HCT116 (cell line): ENCODE data around the gene MYH15. TPM values are rescaled to one million over a fixed set of nuclear protein-coding genes. Genes with fewer than 3 reads are reported as not detected.

Experiments
- ATAC-seq: fragments of 200-7000 bp; cut with Tn5 transposase; 2 replicates; pipeline ENCODE4 v1.9.1; 2020; ENCODE audit warnings: mild to moderate bottlenecking, moderate library complexity
- BruUV-seq: library from RNA; stranded (reverse); fragments of 400-500 nt; replicated peaks from 2 replicates; lab custom pipeline; 2021; lab: Mats Ljungman, UMichigan
- CTCF ChIA-PET: fragments of 300-600 bp; sonication (Branson Sonifier 250); formaldehyde crosslinking; loops from one replicate; lab custom pipeline; 2021; ENCODE audit warnings: antibody characterized with exemption; lab: Charles Lee
- POLR2A ChIA-PET: fragments of 300-600, 350-600 bp; sonication (Branson Sonifier 250); formaldehyde crosslinking; loops from one replicate; lab custom pipeline; 2021; ENCODE audit warnings: antibody characterized with exemption; lab: Charles Lee
- RAD21 ChIA-PET, 2 experiments: fragments of 300-600 bp; sonication (Branson Sonifier 250); formaldehyde crosslinking; loops; one replicate each; lab custom pipeline; 2023; ENCODE audit warnings: low total read pairs in 2 of 2; ENCODE audit not compliant: uncharacterized antibody in 2 of 2, unreplicated experiment in 2 of 2, low non-redundant PET in 1 of 2; lab: Charles Lee
- DNase-seq: peaks from one replicate; pipeline ENCODE4 v3.0.0-alpha.2; 2010; ENCODE audit warnings: low read depth, low spot score
- H2AFZ ChIP-seq: fragments of 200-600 bp; shearing (Covaris generic), sonication (generic); 2 replicates; pipeline ENCODE4 v1.6.1; 2017; ENCODE audit warnings: low read depth, mixed run types, mixed read lengths, antibody characterized with exemption, low read length; ENCODE audit not compliant: poor library complexity, severe bottlenecking
- H3K27ac ChIP-seq: 2 replicates; pipeline ENCODE4 v1.5.1; 2012; ENCODE audit warnings: low read depth, low read length
- H3K27me3 ChIP-seq: fragments of 200-600 bp; sonication (generic); 2 replicates; pipeline ENCODE4 v1.6.1; 2016; ENCODE audit warnings: mixed run types, low read length, mixed read lengths; ENCODE audit not compliant: insufficient read depth
- H3K36me3 ChIP-seq, 2 experiments: fragments of 200-500 bp in 1 of 2; fragments of 200-600 bp in 1 of 2; sonication (Bioruptor generic) in 1 of 2; sonication (generic) in 1 of 2; 2 replicates each; pipeline versions ENCODE4 v1.5.1 to v1.6.1; 2014 to 2016; ENCODE audit warnings: low read length in 2 of 2, inconsistent platforms in 1 of 2, mixed read lengths in 1 of 2, mixed run types in 1 of 2; ENCODE audit not compliant: insufficient read depth in 2 of 2, control insufficient read depth in 1 of 2
- H3K4me1 ChIP-seq, 2 experiments: fragments of 200-600 bp in 1 of 2; sonication (generic) in 1 of 2; 2 replicates each; pipeline versions ENCODE4 v1.5.1 to v1.6.1; 2012 to 2017; ENCODE audit warnings: low read length in 2 of 2, inconsistent platforms in 1 of 2, mild to moderate bottlenecking in 1 of 2, mixed read lengths in 1 of 2, mixed run types in 1 of 2, moderate library complexity in 1 of 2; ENCODE audit not compliant: insufficient read depth in 2 of 2, control insufficient read depth in 1 of 2
- H3K4me2 ChIP-seq: fragments of 200-600 bp; sonication (generic); 2 replicates; pipeline ENCODE4 v1.6.1; 2017; ENCODE audit warnings: mixed run types, low read length, mixed read lengths
- H3K4me3 ChIP-seq, 2 experiments: fragments of 200-600 bp in 1 of 2; sonication (generic) in 1 of 2; replicated peaks in 1 of 2; 2 replicates each; pipeline ENCODE4 v1.5.1; 2011 to 2016; ENCODE audit warnings: low read length in 2 of 2, control low read depth in 1 of 2, low read depth in 1 of 2, mild to moderate bottlenecking in 1 of 2, mixed read lengths in 1 of 2, mixed run types in 1 of 2
- H3K79me2 ChIP-seq: fragments of 200-600 bp; sonication (generic); 2 replicates; pipeline ENCODE4 v1.6.1; 2017; ENCODE audit warnings: mild to moderate bottlenecking, mixed run types, low read length, moderate library complexity, mixed read lengths; ENCODE audit not compliant: insufficient read depth
- H3K9ac ChIP-seq: fragments of 200-600 bp; sonication (generic); 2 replicates; pipeline ENCODE4 v1.6.1; 2016; ENCODE audit warnings: low read length, mixed read lengths
- H3K9me2 ChIP-seq: fragments of 200-600 bp; sonication (generic), shearing (Covaris generic); 2 replicates; pipeline ENCODE4 v1.6.1; 2017; ENCODE audit warnings: mixed run types, mild to moderate bottlenecking, moderate library complexity; ENCODE audit not compliant: insufficient read depth
- H3K9me3 ChIP-seq, 2 experiments: fragments of 200-500 bp in 1 of 2; fragments of 200-600 bp in 1 of 2; sonication (Bioruptor generic) in 1 of 2; sonication (generic) in 1 of 2; 2 replicates each; pipeline ENCODE4 v1.6.1; 2014 to 2017; ENCODE audit warnings: low read length in 2 of 2, mixed read lengths in 2 of 2, inconsistent platforms in 1 of 2, low read depth in 1 of 2, mild to moderate bottlenecking in 1 of 2, mixed run types in 1 of 2, moderate library complexity in 1 of 2; ENCODE audit not compliant: control insufficient read depth in 1 of 2, insufficient read depth in 1 of 2
- H4K20me1 ChIP-seq: fragments of 200-600 bp; sonication (generic), shearing (Covaris generic); 2 replicates; pipeline ENCODE4 v1.6.1; 2017; ENCODE audit warnings: mixed run types, mild to moderate bottlenecking, moderate library complexity; ENCODE audit not compliant: insufficient read depth
- CEBPB ChIP-seq: IDR thresholded peaks from 2 replicates; pipeline ENCODE4 v1.6.1; 2012; ENCODE audit warnings: low read depth
- ELF1 ChIP-seq: IDR thresholded peaks from 2 replicates; pipeline ENCODE4 v1.6.1; 2012; ENCODE audit warnings: low read depth, borderline replicate concordance
- EZH2 ChIP-seq: fragments of 200-600 bp; sonication (generic); IDR thresholded peaks from 2 replicates; pipeline ENCODE4 v1.6.1; 2017; ENCODE audit warnings: antibody characterized with exemption, mixed run types
- EZH2phosphoT487 ChIP-seq: fragments of 200-600 bp; IDR thresholded peaks from 2 replicates; pipeline ENCODE4 v1.6.1; 2018; ENCODE audit warnings: antibody characterized with exemption, borderline replicate concordance
- FOSL1 ChIP-seq: IDR thresholded peaks from 2 replicates; pipeline ENCODE4 v1.6.1; 2012; ENCODE audit warnings: low read depth
- REST ChIP-seq: IDR thresholded peaks from 2 replicates; pipeline ENCODE4 v1.6.1; 2012; ENCODE audit warnings: low read depth
- SIN3A ChIP-seq: IDR thresholded peaks from 2 replicates; pipeline ENCODE4 v1.6.1; 2012; ENCODE audit warnings: low read depth
- TCF7L2 ChIP-seq: IDR thresholded peaks from 2 replicates; pipeline ENCODE4 v1.7.0; 2011; ENCODE audit warnings: borderline replicate concordance, inconsistent platforms; ENCODE audit not compliant: insufficient read depth, insufficient read length; ENCODE audit errors: extremely low read depth
- YY1 ChIP-seq: IDR thresholded peaks from 2 replicates; pipeline ENCODE4 v1.6.1; 2011; ENCODE audit warnings: low read length, low read depth, moderate library complexity, mild to moderate bottlenecking; ENCODE audit not compliant: insufficient replicate concordance; ENCODE audit errors: extremely low read depth
- ZBTB33 ChIP-seq: IDR thresholded peaks from 2 replicates; pipeline ENCODE4 v1.6.1; 2011; ENCODE audit warnings: mild to moderate bottlenecking, low read length, moderate library complexity; ENCODE audit not compliant: insufficient replicate concordance; ENCODE audit errors: extremely low read depth
- ZFX ChIP-seq: fragments of 450-650 bp; IDR thresholded peaks from 2 replicates; pipeline ENCODE4 v1.6.1; 2017
- ZNF274 ChIP-seq: fragments of 200-500 bp; sonication (Bioruptor generic); IDR thresholded peaks from 2 replicates; pipeline ENCODE4 v1.6.1; 2014; ENCODE audit warnings: mild to moderate bottlenecking, low read depth, low read length, inconsistent platforms
- intact Hi-C: fragments of 100-400 bp; cut with micrococcal nuclease; formaldehyde crosslinking; loops from 2 replicates; pipeline ENCODE4 v1.10.0; 2022
- total RNA-seq: library from RNA; stranded (reverse); gene quantifications from one replicate; pipeline ENCODE4 v1.2.1, GENCODE V29; 2021; ENCODE audit not compliant: unreplicated experiment
- TF ChIP-seq, protein P1 (sequence below), 3 experiments: fragments of 200-600 bp in 1 of 3; sonication (generic) in 1 of 3; IDR thresholded peaks in 2 of 3; conservative IDR thresholded peaks in 1 of 3; 2 replicates each; pipeline ENCODE4 v1.5.1; 2012 to 2017; ENCODE audit warnings: low read depth in 2 of 3, low read length in 2 of 3, antibody characterized with exemption in 1 of 3, borderline replicate concordance in 1 of 3, control low read depth in 1 of 3, mild to moderate bottlenecking in 1 of 3, mixed read lengths in 1 of 3, mixed run types in 1 of 3, moderate library complexity in 1 of 3; ENCODE audit not compliant: insufficient read depth in 1 of 3
- TF ChIP-seq, protein P2 (sequence below): IDR thresholded peaks from 2 replicates; pipeline ENCODE4 v1.6.1; 2012

Gene MYH15
- total RNA-seq, 1 experiment from 2014 or later = 11.2 TPM

DNA sequence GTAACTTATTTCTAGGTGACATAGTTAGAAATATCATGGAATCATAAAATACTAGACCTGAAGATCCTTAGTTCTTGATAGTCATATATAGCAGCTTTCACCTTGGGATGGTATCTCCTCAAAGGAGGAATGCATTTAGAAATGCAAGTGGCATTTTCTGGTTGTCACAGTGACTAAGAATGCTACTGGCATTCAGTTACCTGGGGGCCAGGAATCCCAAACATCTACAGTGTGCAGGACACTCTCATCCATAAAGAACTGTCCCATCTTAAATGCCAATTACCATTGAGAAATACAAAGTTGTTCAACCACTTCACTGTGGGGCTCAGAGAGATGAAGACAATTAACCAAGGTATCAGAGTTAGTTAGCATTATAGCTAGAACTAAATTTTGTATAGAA, 36.7 kb downstream of the MYH15 start:
- Histone ChIP-seq H3K4me2 (peak overlapping the region; percentile 73), H3K27ac (peak overlapping the region; percentile 85; the same call in 1 of the 2 replicates), H3K9me3 (no peaks in the 10 kb centered on the region), H3K9ac (0 out of 2 replicates have a peak overlapping the region, but pooled peaks have one; percentile 3), H2AFZ (peak overlapping the region; percentile 89), H3K4me1 (peaks cover 37 to 75% of the 10 kb centered on the region in 2 experiments), H4K20me1 (no peaks in the 10 kb centered on the region), H3K36me3 (no peaks in the 10 kb centered on the region)
- ChIA-PET CTCF (interaction anchor here (1.0 kb wide), 1 partner anchor 546 kb away, joined by 3 read pairs; no protein-coding TSS in a partner anchor), POLR2A (no interaction called here), RAD21 (no interaction called here)
- ATAC-seq = no peak
- DNase-seq = no peak
- TF ChIP-seq EZH2 (no peak), ZFX (no peak), YY1 (no peak), ZNF274 (no peak), TCF7L2 (no peak), REST (no peak), EZH2phosphoT487 (no peak), SIN3A (no peak), FOSL1 (no peak), CEBPB (no peak), ZBTB33 (no peak), ELF1 (no peak)
- TF ChIP-seq, protein P1, sequence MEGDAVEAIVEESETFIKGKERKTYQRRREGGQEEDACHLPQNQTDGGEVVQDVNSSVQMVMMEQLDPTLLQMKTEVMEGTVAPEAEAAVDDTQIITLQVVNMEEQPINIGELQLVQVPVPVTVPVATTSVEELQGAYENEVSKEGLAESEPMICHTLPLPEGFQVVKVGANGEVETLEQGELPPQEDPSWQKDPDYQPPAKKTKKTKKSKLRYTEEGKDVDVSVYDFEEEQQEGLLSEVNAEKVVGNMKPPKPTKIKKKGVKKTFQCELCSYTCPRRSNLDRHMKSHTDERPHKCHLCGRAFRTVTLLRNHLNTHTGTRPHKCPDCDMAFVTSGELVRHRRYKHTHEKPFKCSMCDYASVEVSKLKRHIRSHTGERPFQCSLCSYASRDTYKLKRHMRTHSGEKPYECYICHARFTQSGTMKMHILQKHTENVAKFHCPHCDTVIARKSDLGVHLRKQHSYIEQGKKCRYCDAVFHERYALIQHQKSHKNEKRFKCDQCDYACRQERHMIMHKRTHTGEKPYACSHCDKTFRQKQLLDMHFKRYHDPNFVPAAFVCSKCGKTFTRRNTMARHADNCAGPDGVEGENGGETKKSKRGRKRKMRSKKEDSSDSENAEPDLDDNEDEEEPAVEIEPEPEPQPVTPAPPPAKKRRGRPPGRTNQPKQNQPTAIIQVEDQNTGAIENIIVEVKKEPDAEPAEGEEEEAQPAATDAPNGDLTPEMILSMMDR (IDR thresholded peaks at IDR 0.05 in 2 of 3, conservative IDR thresholded peaks at IDR 0.05 in 1 of 3; ENCODE audit: borderline replicate concordance in 1 of 3, insufficient read depth in 1 of 3, low read depth in 2 of 3, low read length in 2 of 3) = no peak
- TF ChIP-seq, protein P2, sequence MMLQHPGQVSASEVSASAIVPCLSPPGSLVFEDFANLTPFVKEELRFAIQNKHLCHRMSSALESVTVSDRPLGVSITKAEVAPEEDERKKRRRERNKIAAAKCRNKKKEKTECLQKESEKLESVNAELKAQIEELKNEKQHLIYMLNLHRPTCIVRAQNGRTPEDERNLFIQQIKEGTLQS = no peak
- TF ChIP-seq, all 23 proteins: peak for 0
- no TSS peak for BruUV-seq
- Histone ChIP-seq H3K9me2 (no peaks in the 10 kb centered on the region), H3K4me3 (no peak overlapping the region), H3K79me2 (no peaks in the 10 kb centered on the region), H3K27me3 (no peaks in the 10 kb centered on the region)
- intact Hi-C loops = loop anchor here (2.0 to 10.0 kb wide), 2 partner anchors 535 to 619 kb away; no protein-coding TSS in a partner anchor
